ENCODE results near the gene CNOT6L. TPM values are rescaled to one million over a fixed set of nuclear protein-coding genes. Genes with fewer than 3 reads are reported as not detected.

CNOT6L gene
- total RNA-seq, 3 donors from 2014 or later (not counting 1 experiment from before 2014, with no cell fraction given) = 172 to 237 (median 193) TPM

DNA sequence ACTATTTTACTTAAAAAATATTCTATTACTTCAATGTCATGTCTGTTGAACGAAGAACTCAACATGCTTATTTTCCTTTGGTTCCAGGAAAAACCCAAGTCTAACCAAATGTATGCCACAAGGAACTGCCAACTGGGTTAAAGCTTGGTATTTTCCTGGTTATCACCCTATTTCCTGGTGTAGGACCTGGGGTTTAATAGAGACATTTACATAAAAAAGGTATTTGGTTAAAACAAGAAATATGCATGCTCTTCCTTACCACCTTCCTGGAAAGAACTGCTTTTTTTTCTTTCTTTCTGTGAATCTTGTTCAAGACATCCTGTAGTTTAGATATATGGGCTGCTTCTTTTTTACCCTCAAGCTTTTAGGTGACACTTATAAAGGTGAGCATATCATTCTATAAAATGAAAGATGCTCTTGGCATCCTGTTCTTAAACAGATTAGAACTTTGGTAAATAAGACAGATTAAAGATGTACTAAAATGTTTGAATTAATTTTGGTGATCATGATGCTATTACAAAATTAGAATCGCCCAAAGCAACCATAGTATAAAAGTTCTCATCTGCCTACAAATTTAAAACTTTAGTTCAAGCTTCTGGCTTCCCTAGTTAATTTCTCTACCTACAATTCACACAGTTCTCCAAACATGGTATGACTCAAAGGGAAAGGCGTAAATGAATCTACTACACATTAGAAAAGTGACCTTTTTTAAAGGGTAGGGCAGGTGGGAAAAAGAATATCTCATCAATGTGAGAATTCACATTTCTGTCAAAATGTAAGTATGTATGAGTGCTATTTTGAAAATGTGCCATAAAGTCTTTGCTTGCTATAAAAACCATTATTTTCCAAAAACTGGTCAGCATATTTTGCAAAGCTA lies 103.5 kb downstream of the CNOT6L start:
- intact Hi-C loops (cut with micrococcal nuclease) = no loop called here
- Histone ChIP-seq H3K27me3 (ENCODE audit: control insufficient read depth, insufficient read depth, low read length) (no peaks in the 10 kb centered on the region), H3K9me3 (ENCODE audit: control insufficient read depth, insufficient read depth, low read length) (no peaks in the 10 kb centered on the region), H3K36me3 (ENCODE audit: control insufficient read depth, insufficient read depth, low read length) (peaks cover 46% of the 10 kb centered on the region), H3K4me1 (ENCODE audit: control insufficient read depth, insufficient read depth, low read length) (no peaks in the 10 kb centered on the region), H3K27ac (ENCODE audit: low read length) (no peak overlapping the region), H3K4me3 (ENCODE audit: low read length) (no peak overlapping the region)
- 76% methylated on average over 2 of the region's 3 CpGs for WGBS (ENCODE audit: insufficient coverage)
- Mint-ChIP-seq H3K4me3 (no peak overlapping the region), H3K27ac (peak overlapping the region; percentile 21 to 74), H3K4me1 (peaks cover 22 to 37% of the 10 kb centered on the region in 2 donors), H3K9me3 (no peaks in the 10 kb centered on the region), H3K27me3 (ENCODE audit: low read depth in 2 of 2) (no peaks in the 10 kb centered on the region), H3K36me3 (peaks cover 18% of the 10 kb centered on the region)
- no peak for ATAC-seq
- TF ChIP-seq, protein P1, sequence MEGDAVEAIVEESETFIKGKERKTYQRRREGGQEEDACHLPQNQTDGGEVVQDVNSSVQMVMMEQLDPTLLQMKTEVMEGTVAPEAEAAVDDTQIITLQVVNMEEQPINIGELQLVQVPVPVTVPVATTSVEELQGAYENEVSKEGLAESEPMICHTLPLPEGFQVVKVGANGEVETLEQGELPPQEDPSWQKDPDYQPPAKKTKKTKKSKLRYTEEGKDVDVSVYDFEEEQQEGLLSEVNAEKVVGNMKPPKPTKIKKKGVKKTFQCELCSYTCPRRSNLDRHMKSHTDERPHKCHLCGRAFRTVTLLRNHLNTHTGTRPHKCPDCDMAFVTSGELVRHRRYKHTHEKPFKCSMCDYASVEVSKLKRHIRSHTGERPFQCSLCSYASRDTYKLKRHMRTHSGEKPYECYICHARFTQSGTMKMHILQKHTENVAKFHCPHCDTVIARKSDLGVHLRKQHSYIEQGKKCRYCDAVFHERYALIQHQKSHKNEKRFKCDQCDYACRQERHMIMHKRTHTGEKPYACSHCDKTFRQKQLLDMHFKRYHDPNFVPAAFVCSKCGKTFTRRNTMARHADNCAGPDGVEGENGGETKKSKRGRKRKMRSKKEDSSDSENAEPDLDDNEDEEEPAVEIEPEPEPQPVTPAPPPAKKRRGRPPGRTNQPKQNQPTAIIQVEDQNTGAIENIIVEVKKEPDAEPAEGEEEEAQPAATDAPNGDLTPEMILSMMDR (IDR thresholded peaks at IDR 0.05) = no peak
- DNase-seq = no peak

DNA sequence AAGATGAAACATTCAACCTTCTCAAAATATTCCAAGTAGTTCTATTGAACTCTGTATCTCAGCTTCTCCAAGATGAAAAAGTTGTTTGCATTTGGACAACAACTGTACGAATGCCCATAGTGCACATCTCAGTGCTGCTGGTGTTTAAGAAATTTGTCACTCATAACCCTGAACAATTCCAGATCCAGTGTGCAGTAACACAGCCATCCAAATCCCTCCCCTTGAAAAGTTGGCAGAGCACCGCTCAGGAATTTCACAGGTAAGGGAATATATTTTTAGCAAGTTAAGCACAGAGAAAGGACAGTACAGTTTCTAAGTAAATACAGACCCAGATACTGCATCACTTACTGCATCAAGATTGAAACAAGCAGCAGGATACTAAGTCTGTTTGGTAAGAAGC lies 104.7 kb downstream of the CNOT6L start:
- WGBS (ENCODE audit: insufficient coverage) = 92% methylated on average over 1 of the region's 2 CpGs
- intact Hi-C loops (cut with micrococcal nuclease) = no loop called here
- Mint-ChIP-seq H3K9me3 (no peaks in the 10 kb centered on the region), H3K4me1 (peaks cover 27 to 46% of the 10 kb centered on the region in 2 donors), H3K36me3 (peaks cover 22% of the 10 kb centered on the region), H3K27me3 (ENCODE audit: low read depth in 2 of 2) (no peaks in the 10 kb centered on the region), H3K27ac (peak overlapping the region in 1 of 2 donors; percentile 79), H3K4me3 (no peak overlapping the region)
- TF ChIP-seq, protein P1 (IDR thresholded peaks at IDR 0.05) = no peak
- no peak for DNase-seq
- Histone ChIP-seq H3K27me3 (ENCODE audit: control insufficient read depth, insufficient read depth, low read length) (no peaks in the 10 kb centered on the region), H3K36me3 (ENCODE audit: control insufficient read depth, insufficient read depth, low read length) (peaks cover 40% of the 10 kb centered on the region), H3K27ac (ENCODE audit: low read length) (no peak overlapping the region), H3K4me1 (ENCODE audit: control insufficient read depth, insufficient read depth, low read length) (no peaks in the 10 kb centered on the region), H3K9me3 (ENCODE audit: control insufficient read depth, insufficient read depth, low read length) (no peaks in the 10 kb centered on the region), H3K4me3 (ENCODE audit: low read length) (no peak overlapping the region)
- ATAC-seq = no peak

DNA sequence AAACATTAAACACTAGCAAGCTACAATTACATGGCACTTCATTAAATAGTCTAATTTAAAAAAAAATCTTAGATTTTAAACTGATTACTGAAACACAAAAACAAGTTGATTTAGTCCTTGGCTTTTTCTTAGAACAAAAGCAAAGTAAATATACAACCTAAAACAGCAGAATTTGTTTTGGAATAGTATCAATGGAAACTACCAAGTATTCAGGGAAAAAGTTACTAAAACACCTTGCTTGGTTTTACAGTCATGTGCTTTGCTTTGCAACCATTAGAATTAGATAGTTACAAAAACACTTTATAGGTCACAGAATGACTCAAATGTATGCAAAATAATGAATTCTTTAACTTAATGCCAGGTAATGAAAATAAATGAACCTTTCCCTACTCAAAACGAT lies 105.3 kb downstream of the CNOT6L start:
- no peaks in the 10 kb centered on the region for H3K27me3 ChIP-seq (ENCODE audit: control insufficient read depth, insufficient read depth, low read length)
- no peaks in the 10 kb centered on the region for H3K9me3 Mint-ChIP-seq
- H3K36me3 ChIP-seq (ENCODE audit: control insufficient read depth, insufficient read depth, low read length) = peaks cover 36% of the 10 kb centered on the region
- peaks cover 27 to 47% of the 10 kb centered on the region in 2 donors for H3K4me1 Mint-ChIP-seq
- H3K4me3 ChIP-seq (ENCODE audit: low read length) = no peak overlapping the region
- ATAC-seq (no peak), DNase-seq (no peak)
- H3K4me1 ChIP-seq (ENCODE audit: control insufficient read depth, insufficient read depth, low read length) = no peaks in the 10 kb centered on the region
- H3K27me3 Mint-ChIP-seq (ENCODE audit: low read depth in 2 of 2) = no peaks in the 10 kb centered on the region
- no peak overlapping the region for H3K4me3 Mint-ChIP-seq
- TF ChIP-seq, protein P1 (IDR thresholded peaks at IDR 0.05) = no peak
- peak overlapping the region in 1 of 2 donors; percentile 79 for H3K27ac Mint-ChIP-seq
- WGBS (ENCODE audit: insufficient coverage) = no CpG with 5 or more reads among the region's 1 CpG
- H3K27ac ChIP-seq (ENCODE audit: low read length) = no peak overlapping the region
- intact Hi-C loops (cut with micrococcal nuclease) = no loop called here
- H3K9me3 ChIP-seq (ENCODE audit: control insufficient read depth, insufficient read depth, low read length) = no peaks in the 10 kb centered on the region
- H3K36me3 Mint-ChIP-seq = peaks cover 22% of the 10 kb centered on the region
